Measurements from ENCODE around the gene TNFSF10.

GRCh38 chr3:172514678-172515077 is 8.6 kb downstream of the TNFSF10 start:
- no peak for TF ChIP-seq SUZ12 (IDR thresholded peaks at IDR 0.05; ENCODE audit: unreplicated experiment)
- no peak for TF ChIP-seq MAX (IDR thresholded peaks at IDR 0.05; ENCODE audit: low read depth, low read length)
- no peak for TF ChIP-seq CTCF (IDR thresholded peaks at IDR 0.05 in 2 of 3, conservative IDR thresholded peaks at IDR 0.05 in 1 of 3; ENCODE audit: control insufficient read depth in 2 of 3, extremely low read depth in 1 of 3, insufficient read depth in 1 of 3, low read depth in 3 of 3, low read length in 3 of 3)
- TF ChIP-seq ZNF274 (IDR thresholded peaks at IDR 0.05; ENCODE audit: insufficient read depth, insufficient read length) = no peak
- TF ChIP-seq JUND (IDR thresholded peaks at IDR 0.05; ENCODE audit: low read depth, low read length) = no peak
- no peak for TF ChIP-seq FOXK2 (IDR thresholded peaks at IDR 0.05)

Data from GM12878 (cell line).